Hematopoietic multipotent progenitor cell treated with erythropoietin and hydrocortisone succinate and interleukin-3 and kit ligand, for 6 days (in vitro differentiated cells): Measurements from ENCODE around the gene CYB561D1.

ENCODE experiments used
- DNase-seq: peaks from one replicate; pipeline ENCODE4 v3.0.0-alpha.2; 2015

CYB561D1 gene

DNA sequence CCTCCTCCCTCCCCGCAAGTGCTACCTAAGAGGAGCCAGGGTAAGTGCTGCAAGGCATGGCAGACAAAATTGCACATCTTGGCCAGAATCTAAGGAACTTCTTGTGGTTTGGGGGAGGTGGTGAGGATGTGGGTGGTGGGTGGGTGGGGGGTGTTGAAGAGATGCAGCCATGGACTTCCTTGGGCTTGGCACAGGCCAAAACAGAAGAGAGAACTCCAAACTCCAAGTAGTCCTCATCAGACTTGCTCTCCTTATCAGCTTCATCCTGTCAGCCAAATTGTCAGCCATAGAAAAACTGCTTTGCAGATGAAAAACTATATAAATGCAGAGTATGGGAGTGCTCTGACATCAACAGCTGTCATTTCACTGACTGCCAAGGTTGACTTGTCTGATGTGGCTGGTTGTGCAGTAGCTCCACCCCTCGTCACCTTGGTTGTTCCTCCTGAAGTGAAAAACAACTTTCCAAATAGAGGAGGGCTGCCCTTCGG is 8.5 kb downstream of the CYB561D1 start:
- peak; percentile 51 for DNase-seq

DNA sequence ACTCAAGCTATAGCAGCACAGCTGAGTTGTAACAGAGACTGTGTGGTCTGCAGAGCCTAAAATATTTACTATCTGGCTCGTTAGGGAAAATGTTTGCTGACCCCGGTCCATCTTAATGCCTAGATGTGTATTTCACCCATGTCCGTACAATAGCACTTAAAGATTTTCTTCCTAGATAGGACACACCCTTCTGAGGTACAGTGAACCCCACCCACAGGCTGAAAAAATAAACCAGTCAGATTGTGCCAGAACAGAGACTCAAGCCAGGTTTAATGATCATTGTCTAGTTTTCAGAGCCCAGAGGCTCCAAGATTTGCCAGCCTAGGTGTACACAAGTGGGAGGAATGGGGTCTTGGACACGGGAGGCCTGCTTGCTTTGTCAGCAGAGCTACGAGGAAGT is 10.0 kb downstream of the CYB561D1 start:
- no peak for DNase-seq

DNA sequence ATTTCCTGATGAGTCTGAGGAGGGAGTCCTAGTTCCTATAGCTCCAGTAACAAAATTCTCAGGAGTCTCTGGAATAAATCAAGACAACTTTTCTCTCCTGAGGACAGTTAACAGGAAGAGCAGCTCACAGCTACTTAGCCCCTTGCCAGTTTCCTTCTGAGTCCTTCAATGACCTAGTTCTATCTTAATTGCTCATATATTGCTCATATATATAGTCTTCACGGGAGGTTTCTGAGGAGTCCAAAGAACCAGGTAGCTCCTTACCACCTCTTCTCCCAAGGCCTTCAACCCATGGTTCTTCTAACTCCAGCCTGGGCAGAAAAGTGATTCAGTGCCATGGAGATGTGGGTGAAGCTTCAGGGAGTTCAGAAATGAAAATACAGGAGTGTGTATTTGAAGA is 11.1 kb downstream of the CYB561D1 start:
- no peak for DNase-seq

- DNase-seq, result no peak
These were observed 14.3 kb downstream of the CYB561D1 start for GRCh38 chr1:109508001-109508872.

GRCh38 chr1:109508873-109509175 is 14.9 kb downstream of the CYB561D1 start:
- DNase-seq, result no peak

DNA sequence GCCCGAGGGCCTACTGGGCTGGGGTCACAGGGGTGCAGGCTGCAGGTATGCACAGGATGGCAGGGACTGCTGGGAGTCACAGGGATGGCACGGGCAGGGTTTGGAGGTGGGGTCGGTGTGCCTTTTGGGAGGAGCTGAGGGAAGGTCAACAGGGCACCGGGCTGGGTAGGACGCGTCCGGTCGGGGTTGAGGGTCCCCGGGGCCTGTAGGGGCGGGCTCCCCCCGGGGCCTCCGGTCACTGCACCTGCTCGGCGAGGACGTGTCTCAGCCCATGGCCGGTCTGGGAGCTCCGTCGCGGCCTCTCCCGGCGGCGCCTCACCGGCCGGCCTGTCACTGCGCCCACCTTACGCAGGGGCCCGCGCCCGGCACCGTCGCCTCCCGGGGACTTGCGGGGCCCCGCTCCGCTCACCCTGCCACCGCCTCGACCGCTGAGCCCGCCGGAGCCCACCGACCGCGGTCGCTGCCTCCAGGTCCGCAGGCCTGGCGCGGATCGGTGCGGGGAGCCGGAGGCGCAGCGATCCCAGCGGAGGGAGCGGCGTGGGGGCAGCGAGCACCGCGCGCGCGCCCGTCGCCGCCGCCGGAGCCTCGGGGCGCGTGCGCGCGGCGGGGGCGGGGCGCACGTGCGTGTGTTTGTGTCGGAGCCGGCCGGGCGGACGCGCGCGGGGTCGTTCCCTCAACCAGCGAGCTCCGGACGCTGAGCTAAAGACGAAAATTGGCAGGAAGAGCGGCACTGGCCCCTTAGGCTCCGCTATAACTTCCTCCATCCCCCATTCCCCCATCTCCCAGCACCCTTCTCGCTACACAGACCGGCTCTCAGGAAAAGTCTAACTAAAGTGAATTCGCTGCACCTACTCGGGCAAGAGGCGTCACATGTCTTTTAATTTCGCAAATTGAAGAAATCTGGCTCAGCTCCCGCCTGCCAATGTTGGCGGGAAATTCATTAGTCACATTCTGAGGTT is 15.6 kb downstream of the CYB561D1 start, which contains the start of gene AMIGO1:
AMIGO1 (minus strand) TSS at position 552 of the 959 bp plus-strand sequence. CDS start 815 bp downstream, outside the sequence.
- peak; percentile 60 for DNase-seq

DNA sequence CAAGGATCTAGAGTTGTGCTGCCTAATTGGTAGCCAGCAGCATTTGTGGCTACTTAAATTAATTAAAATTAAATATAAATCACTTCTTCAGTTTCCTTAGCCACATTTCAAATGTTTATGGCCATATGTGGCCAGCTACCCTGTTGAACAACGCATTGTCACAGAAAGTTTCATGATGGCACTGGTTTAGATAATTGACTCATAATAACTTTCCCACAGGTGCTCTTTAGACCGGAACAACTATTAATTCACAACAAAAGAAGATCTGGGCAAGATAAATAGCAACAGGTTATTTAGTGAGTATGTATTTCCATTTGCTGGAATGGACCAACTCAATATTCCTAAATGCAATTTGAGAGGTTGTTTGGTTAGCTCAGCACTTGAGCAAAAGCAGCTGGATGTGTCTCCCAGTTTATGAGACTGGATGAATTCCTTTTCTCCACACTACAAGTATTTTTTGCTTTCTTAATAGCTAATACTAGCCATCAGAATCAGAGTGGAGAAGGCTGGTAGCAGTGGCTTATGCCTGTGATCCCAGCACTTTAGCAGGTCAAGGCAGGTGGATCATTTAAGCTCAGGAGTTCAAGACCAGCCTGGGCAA is 19.3 kb downstream of the CYB561D1 start:
- DNase-seq, result no peak

- no peak for DNase-seq
These were observed 21.0 kb downstream of the CYB561D1 start for GRCh38 chr1:109514846-109515245.

- DNase-seq, result no peak
These were observed 23.0 kb downstream of the CYB561D1 start for GRCh38 chr1:109516872-109517271.

GRCh38 chr1:109517337-109517736 is 23.4 kb downstream of the CYB561D1 start:
- DNase-seq, result no peak

GRCh38 chr1:109521002-109521951 is 27.4 kb downstream of the CYB561D1 start:
- no peak for DNase-seq

DNA sequence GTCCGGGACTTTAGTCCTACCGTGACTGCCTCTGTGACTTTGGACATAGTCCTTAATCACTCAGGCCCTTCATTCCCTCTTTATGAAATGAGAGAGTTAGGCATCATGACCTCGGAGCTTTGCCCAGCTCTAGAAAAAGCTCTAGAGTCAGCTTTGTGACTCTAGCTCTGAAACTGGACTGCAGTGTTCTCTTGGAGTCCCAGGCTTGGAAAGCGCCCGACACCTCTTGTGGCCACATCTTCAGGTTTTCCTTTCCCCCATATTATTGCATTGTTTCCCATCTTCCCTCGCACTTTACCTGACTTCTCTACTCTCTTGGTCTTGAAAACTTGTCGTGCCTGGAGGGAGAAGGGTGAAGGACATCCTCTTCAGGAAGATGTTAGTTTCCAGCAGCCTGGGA is 28.1 kb downstream of the CYB561D1 start:
- no peak for DNase-seq

GRCh38 chr1:109523706-109524105 is 29.8 kb downstream of the CYB561D1 start:
- DNase-seq, result no peak

DNA sequence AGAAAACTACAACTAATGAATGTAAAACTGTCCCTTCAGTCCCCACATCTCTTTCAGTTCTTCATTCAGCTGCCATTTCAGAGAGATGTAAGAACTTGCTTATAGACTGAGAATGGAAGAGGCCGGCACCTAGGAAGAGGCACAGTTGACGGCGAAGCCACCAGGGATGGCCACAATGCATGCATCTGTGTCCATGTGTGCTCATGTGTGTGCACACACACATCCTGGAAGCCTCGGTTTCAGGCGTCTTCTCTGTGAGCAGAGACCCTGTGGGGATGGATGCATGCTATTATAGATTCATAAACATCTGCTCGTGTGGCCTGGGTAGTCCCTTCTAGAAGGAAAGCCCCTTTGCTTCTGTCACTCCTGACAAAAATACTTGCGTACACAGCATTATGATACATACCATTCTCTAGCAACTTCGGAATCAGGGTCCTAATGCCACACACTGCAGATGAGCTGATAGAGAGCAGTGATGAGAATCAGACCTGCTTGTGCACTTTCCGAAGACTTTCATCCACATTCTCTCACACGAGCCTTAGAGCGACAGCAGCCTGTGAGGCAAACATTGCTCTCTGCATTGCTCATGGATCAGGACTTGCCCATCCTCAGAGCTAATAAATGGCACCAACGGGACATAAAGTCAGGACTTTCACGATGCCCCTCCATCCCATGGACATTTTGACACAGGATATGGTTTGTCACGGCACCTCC is 33.4 kb downstream of the CYB561D1 start:
- no peak for DNase-seq

DNA sequence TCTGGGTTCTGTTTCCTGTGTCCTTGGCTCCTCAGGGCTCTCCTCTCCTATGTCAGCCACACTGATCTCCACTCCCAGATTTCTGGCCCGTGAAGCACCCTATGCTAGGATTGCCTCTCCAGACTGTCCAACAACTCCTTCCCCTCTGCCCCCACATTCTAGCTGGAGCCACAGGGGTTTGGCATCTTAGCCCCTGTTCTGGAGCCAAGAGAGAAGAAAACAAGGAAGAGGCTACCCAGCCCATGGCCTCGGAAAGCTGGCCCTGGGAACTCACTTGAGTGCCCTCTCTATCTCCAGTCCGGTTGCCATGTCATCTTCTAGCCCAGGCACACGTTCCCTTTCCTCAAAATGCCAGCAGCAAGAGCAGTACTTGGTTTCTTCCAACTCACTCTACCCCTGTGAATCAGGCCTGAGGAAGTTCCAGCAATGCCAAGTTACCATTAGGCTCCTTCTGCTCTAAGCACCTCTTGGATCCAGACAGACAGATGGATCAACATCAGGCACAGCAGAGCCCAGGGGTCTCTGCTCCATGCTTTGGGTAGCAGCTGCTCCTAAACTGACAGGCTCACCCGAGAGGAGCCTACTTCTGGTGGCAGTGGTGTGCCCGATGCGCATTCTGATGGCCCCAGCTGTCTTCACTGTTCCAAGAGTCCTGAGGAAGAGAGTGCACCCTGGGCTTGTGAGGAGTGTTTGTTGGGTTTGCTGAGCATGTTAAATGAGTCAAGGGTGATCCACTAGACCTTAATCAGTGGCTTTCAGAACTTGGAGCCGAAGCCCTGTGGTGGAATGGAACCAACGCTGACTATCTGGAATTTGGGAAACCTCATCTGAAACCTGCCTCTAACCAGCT is 34.2 kb downstream of the CYB561D1 start:
- no peak for DNase-seq

- no peak for DNase-seq
These were observed 34.8 kb downstream of the CYB561D1 start for GRCh38 chr1:109528712-109529111.

GRCh38 chr1:109529881-109530456 is 36.1 kb downstream of the CYB561D1 start:
- DNase-seq, result no peak

DNA sequence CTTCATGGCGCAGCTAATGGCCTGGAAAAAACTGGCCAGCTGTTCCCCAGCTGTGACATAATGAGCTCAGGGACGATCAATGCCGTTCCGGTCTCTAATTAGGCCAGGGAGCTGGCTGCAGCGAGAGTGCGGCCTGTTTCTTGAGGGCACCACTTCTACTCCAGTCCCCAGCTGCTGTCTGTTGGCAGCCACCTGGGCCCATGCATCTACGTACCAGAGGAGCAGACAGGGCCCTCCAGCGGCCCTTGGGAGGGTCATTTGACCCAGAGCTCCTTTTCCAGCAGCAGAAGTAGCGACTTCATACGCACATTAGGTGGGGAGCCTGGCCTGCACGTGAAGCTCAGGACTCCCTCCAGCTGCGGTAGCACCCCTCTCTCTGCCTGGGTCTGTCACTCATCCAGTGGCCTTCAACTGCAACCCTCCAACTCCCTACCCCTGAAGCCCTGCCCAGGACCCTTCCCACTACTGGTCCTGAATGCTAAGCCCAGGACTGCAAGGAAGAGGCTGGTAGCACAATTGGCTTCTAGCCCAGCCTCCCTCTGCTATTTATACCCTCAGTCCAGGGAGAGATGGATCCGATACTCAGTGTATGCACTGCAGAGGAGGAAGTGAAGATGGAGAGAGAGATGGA is 36.7 kb downstream of the CYB561D1 start:
- DNase-seq, result no peak

DNA sequence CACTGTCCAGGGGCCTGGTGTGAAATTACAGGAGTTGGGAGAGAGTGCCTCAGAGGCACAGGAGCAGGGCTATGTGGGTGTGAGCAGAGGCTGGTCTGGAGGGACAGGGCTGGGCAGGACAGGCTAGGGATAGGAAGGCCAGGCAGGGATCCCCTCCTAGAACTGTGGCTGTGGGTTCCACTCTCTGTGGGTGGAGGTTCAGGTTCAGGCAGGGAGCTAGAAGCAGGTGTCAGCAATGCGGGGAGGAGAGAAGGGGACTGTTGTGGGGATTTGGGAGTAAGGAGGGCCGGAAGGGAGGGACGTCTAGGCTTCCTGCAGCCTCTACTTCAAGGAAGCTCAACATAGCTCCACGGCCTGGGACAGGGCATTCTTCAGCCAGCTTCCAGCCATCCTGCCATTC is 37.5 kb downstream of the CYB561D1 start:
- no peak for DNase-seq
